SK-N-SH (cell line): Measurements from ENCODE around the gene CHKB. TPM values are rescaled to one million over a fixed set of nuclear protein-coding genes. Genes with fewer than 3 reads are reported as not detected.

Experiments used
- CTCF ChIA-PET: fragments of 300-600, 350-600 bp; formaldehyde crosslinking; extraction: SDS; loops from one replicate; lab custom pipeline; 2021; lab: Yijun Ruan, JAX
- POLR2A ChIA-PET: fragments of 350-600 bp; sonication (Branson Sonifier 250); formaldehyde crosslinking; extraction: SDS; loops from one replicate; lab custom pipeline; 2020; ENCODE audit warnings: antibody characterized with exemption, inconsistent platforms; lab: Yijun Ruan, JAX
- DNase-seq: peaks from one replicate; pipeline ENCODE4 v3.0.0; 2012
- H2AFZ ChIP-seq: fragments of 200-600 bp; sonication (generic); 2 replicates; pipeline ENCODE4 v1.8.1; 2016; ENCODE audit warnings: antibody characterized with exemption, mild to moderate bottlenecking, low read depth
- H3F3A ChIP-seq: fragments of 200-600 bp; sonication (generic); replicated peaks from 2 replicates; pipeline ENCODE3; 2016; ENCODE audit warnings: antibody characterized with exemption, mild to moderate bottlenecking; ENCODE audit not compliant: insufficient read depth
- H3K27ac ChIP-seq, 2 experiments: fragments of 200-500 bp in 1 of 2; fragments of 200-600 bp in 1 of 2; sonication (Bioruptor generic) in 1 of 2; sonication (generic), shearing (Covaris generic) in 1 of 2; 2 replicates each; pipeline versions ENCODE4 v1.5.1 to v1.6.1; 2014 to 2016; ENCODE audit warnings: low read depth in 2 of 2, inconsistent platforms in 1 of 2, low read length in 1 of 2, mild to moderate bottlenecking in 1 of 2, mixed read lengths in 1 of 2
- H3K27me3 ChIP-seq: fragments of 200-600 bp; sonication (generic), shearing (Covaris generic); 2 replicates; pipeline ENCODE4 v1.6.1; 2016; ENCODE audit warnings: mixed run types; ENCODE audit not compliant: insufficient read depth
- H3K36me3 ChIP-seq, 2 experiments: fragments of 200-500 bp in 1 of 2; fragments of 200-600 bp in 1 of 2; sonication (Bioruptor generic) in 1 of 2; sonication (generic) in 1 of 2; replicated peaks in 1 of 2; 2 replicates each; pipeline versions ENCODE3 to v1.5.1; 2014 to 2016; ENCODE audit warnings: low read length in 1 of 2, mild to moderate bottlenecking in 1 of 2; ENCODE audit not compliant: insufficient read depth in 2 of 2, control insufficient read depth in 1 of 2
- H3K4me1 ChIP-seq, 2 experiments: fragments of 200-500 bp in 1 of 2; fragments of 200-600 bp in 1 of 2; sonication (Bioruptor generic) in 1 of 2; sonication (generic), shearing (Covaris generic) in 1 of 2; 2 replicates each; pipeline versions ENCODE4 v1.5.1 to v1.6.1; 2014 to 2016; ENCODE audit warnings: low read depth in 1 of 2, low read length in 1 of 2, mixed run types in 1 of 2; ENCODE audit not compliant: insufficient read depth in 2 of 2, control insufficient read depth in 1 of 2
- H3K4me2 ChIP-seq: fragments of 200-600 bp; sonication (generic), shearing (Covaris generic); 2 replicates; pipeline ENCODE4 v1.6.1; 2017; ENCODE audit warnings: mixed run types
- H3K4me3 ChIP-seq, 2 experiments: fragments of 200-500 bp in 1 of 2; fragments of 200-600 bp in 1 of 2; sonication (Bioruptor generic) in 1 of 2; sonication (generic), shearing (Covaris generic) in 1 of 2; 2 replicates each; pipeline versions ENCODE4 v1.5.1 to v1.8.1; 2014 to 2016; ENCODE audit warnings: low read depth in 2 of 2, inconsistent platforms in 1 of 2, low read length in 1 of 2, mild to moderate bottlenecking in 1 of 2, mixed read lengths in 1 of 2, moderate library complexity in 1 of 2
- H3K79me2 ChIP-seq: fragments of 200-600 bp; sonication (generic); 2 replicates; pipeline ENCODE4 v1.8.1; 2017; ENCODE audit warnings: mild to moderate bottlenecking; ENCODE audit not compliant: insufficient read depth
- H3K9ac ChIP-seq: fragments of 200-600 bp; sonication (generic); 2 replicates; pipeline ENCODE4 v1.6.1; 2017; ENCODE audit warnings: mixed run types
- H3K9me2 ChIP-seq: fragments of 200-600 bp; sonication (generic); 2 replicates; pipeline ENCODE4 v1.6.1; 2017; ENCODE audit warnings: mixed run types
- H3K9me3 ChIP-seq: fragments of 200-600 bp; sonication (generic); 2 replicates; pipeline ENCODE4 v1.6.1; 2017; ENCODE audit warnings: mixed run types, mild to moderate bottlenecking, moderate library complexity
- H4K20me1 ChIP-seq: fragments of 200-600 bp; sonication (generic); 2 replicates; pipeline ENCODE4 v1.6.1; 2017; ENCODE audit warnings: mild to moderate bottlenecking, mixed run types; ENCODE audit not compliant: insufficient read depth
- ELF1 ChIP-seq: IDR thresholded peaks from 2 replicates; pipeline ENCODE4 v1.4.0; 2012
- EZH2phosphoT487 ChIP-seq: fragments of 200-600 bp; sonication (generic); IDR thresholded peaks from 2 replicates; pipeline ENCODE4 v1.6.1; 2017; ENCODE audit warnings: low read depth, mixed run types, mild to moderate bottlenecking, antibody characterized with exemption, moderate library complexity, borderline replicate concordance
- FOSL2 ChIP-seq: IDR thresholded peaks from 2 replicates; pipeline ENCODE4 v1.4.0; 2012; ENCODE audit warnings: low read depth, mild to moderate bottlenecking, moderate library complexity, borderline replicate concordance
- FOXM1 ChIP-seq: IDR thresholded peaks from 2 replicates; pipeline ENCODE4 v1.4.0; 2012; ENCODE audit warnings: low read depth, mild to moderate bottlenecking
- GATA2 ChIP-seq: sonication (generic); formaldehyde crosslinking; IDR thresholded peaks from 2 replicates; pipeline ENCODE4 v1.5.0; 2020; ENCODE audit warnings: mild to moderate bottlenecking, missing genetic modification reagents
- JUND ChIP-seq: IDR thresholded peaks from 2 replicates; pipeline ENCODE4 v1.4.0; 2012
- MXI1 ChIP-seq: IDR thresholded peaks from 2 replicates; pipeline ENCODE4 v1.6.1; 2012; ENCODE audit warnings: mild to moderate bottlenecking, low read depth, low read length, improper control_type of control experiment
- NFIC ChIP-seq: IDR thresholded peaks from 2 replicates; pipeline ENCODE4 v1.4.0; 2012; ENCODE audit warnings: borderline replicate concordance
- RAD21 ChIP-seq: IDR thresholded peaks from 2 replicates; pipeline ENCODE4 v1.6.1; 2012; ENCODE audit warnings: mild to moderate bottlenecking, low read length
- RFX5 ChIP-seq: IDR thresholded peaks from 2 replicates; pipeline ENCODE4 v1.6.1; 2012; ENCODE audit warnings: mild to moderate bottlenecking, improper control_type of control experiment, low read length
- RXRA ChIP-seq: IDR thresholded peaks from 2 replicates; pipeline ENCODE4 v1.4.0; 2012; ENCODE audit warnings: low read depth, mild to moderate bottlenecking, borderline replicate concordance
- SMC3 ChIP-seq: IDR thresholded peaks from 2 replicates; pipeline ENCODE4 v1.6.1; 2012; ENCODE audit warnings: low read depth, low read length, improper control_type of control experiment
- TAF1 ChIP-seq: IDR thresholded peaks from 2 replicates; pipeline ENCODE4 v1.6.1; 2012; ENCODE audit warnings: low read depth, mild to moderate bottlenecking, low read length, moderate library complexity, borderline replicate concordance
- TCF12 ChIP-seq: IDR thresholded peaks from 2 replicates; pipeline ENCODE4 v1.4.0; 2012
- TEAD4 ChIP-seq: IDR thresholded peaks from 2 replicates; pipeline ENCODE4 v1.4.0; 2012; ENCODE audit warnings: mild to moderate bottlenecking, borderline replicate concordance; ENCODE audit not compliant: insufficient read depth
- YY1 ChIP-seq: IDR thresholded peaks from 2 replicates; pipeline ENCODE4 v1.4.0; 2012; ENCODE audit warnings: low read depth, mild to moderate bottlenecking
- WGBS: methylation state at CpG from one replicate; pipeline ENCODE4 v1.1.6; 2017; ENCODE audit warnings: low lambda C conversion rate; 5-methylcytosine and 5-hydroxymethylcytosine counted together
- polyA plus RNA-seq, 3 experiments: library from polyadenylated mRNA; depleted of rRNA; stranded (reverse); fragments of >200 nt; gene quantifications; 2 replicates each; pipeline ENCODE4 v1.2.3, GENCODE V29; 2012
- TF ChIP-seq, protein P1 (sequence below): IDR thresholded peaks from 2 replicates; pipeline ENCODE4 v1.4.0; 2012; ENCODE audit warnings: low read depth, borderline replicate concordance

CHKB gene
- polyA plus RNA-seq, 1 of the 3 experiments (the other 2 are of a cell fraction): 39.6 TPM

DNA sequence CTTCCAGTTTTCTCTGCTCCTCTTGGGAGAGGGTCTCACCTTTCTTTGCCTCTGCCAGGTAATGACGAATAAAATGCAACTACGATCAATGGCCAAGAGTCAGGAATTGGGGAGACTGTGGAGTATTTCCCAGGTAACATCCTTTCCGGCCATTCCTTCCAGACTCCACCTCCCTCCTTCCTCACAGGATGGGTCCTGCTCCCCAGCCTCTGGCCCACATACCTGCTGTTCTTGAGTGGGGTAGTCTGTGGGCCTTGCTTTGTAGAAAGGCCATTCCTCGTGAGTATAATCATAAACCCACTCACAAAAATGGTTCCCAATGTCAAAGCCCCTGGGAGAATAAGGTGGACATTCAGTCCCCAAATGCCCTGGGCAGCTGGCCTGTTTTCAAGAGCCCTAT lies 2.9 kb downstream of the CHKB start:
- Histone ChIP-seq H3K9me2 (no peaks in the 10 kb centered on the region), H3K9me3 (no peaks in the 10 kb centered on the region), H4K20me1 (no peaks in the 10 kb centered on the region), H3K4me2 (no peak overlapping the region), H3K27me3 (no peaks in the 10 kb centered on the region), H3K79me2 (peaks cover 24% of the 10 kb centered on the region; the same call in 1 of the 2 replicates), H3K27ac (no peak overlapping the region), H3K9ac (no peak overlapping the region), H3K4me1 (peaks cover 0 to 14% of the 10 kb centered on the region in 2 experiments; a peak in 1 of 4 replicates), H3F3A (no peaks in the 10 kb centered on the region), H3K4me3 (no peak overlapping the region), H2AFZ (no peak overlapping the region), H3K36me3 (peaks cover 0 to 35% of the 10 kb centered on the region in 2 experiments)
- 91% methylated on average over 4 of the region's 4 CpGs for WGBS
- POLR2A ChIA-PET: no interaction called here
- CTCF ChIA-PET: interaction anchor here (9.0 kb wide), 1 partner anchor 15 kb away, joined by 73 read pairs; the partner anchor contains the start of gene SYCE3
- TF ChIP-seq, protein P1, sequence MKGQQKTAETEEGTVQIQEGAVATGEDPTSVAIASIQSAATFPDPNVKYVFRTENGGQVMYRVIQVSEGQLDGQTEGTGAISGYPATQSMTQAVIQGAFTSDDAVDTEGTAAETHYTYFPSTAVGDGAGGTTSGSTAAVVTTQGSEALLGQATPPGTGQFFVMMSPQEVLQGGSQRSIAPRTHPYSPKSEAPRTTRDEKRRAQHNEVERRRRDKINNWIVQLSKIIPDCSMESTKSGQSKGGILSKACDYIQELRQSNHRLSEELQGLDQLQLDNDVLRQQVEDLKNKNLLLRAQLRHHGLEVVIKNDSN: no peak
- TF ChIP-seq TAF1: no peak
- TF ChIP-seq TCF12: no peak
- no peak for TF ChIP-seq YY1
- no peak for TF ChIP-seq MXI1
- TF ChIP-seq RAD21: no peak
- TF ChIP-seq NFIC: no peak
- TF ChIP-seq FOSL2: no peak
- no peak for TF ChIP-seq JUND
- TF ChIP-seq EZH2phosphoT487: no peak
- no peak for TF ChIP-seq ELF1
- TF ChIP-seq RFX5: no peak
- no peak for DNase-seq

- H3K4me2 ChIP-seq: no peak overlapping the region
- no peaks in the 10 kb centered on the region for H3K27me3 ChIP-seq
- no peaks in the 10 kb centered on the region for H3K9me2 ChIP-seq
- no peak overlapping the region for H3K4me3 ChIP-seq
- H3K79me2 ChIP-seq: peaks cover 23% of the 10 kb centered on the region; the same call in 1 of the 2 replicates
- peaks cover 0 to 14% of the 10 kb centered on the region in 2 experiments; a peak in 1 of 4 replicates for H3K4me1 ChIP-seq
- CTCF ChIA-PET: interaction anchor here (0.7 to 9.0 kb wide), 4 partner anchors 14 to 62 kb away, joined by 3 to 73 read pairs (median 4); partner anchors contain the start of gene SYCE3
- WGBS: 98% methylated on average over 7 of the region's 8 CpGs
- no peaks in the 10 kb centered on the region for H4K20me1 ChIP-seq
- no peaks in the 10 kb centered on the region for H3K9me3 ChIP-seq
- H2AFZ ChIP-seq: no peak overlapping the region
- H3F3A ChIP-seq: no peaks in the 10 kb centered on the region
- H3K9ac ChIP-seq: no peak overlapping the region
- TF ChIP-seq RXRA (no peak), TCF12 (no peak), EZH2phosphoT487 (no peak), RAD21 (no peak), SMC3 (no peak), GATA2 (CRISPR knock-in tag) (no peak), FOXM1 (no peak), YY1 (no peak), TEAD4 (no peak)
- TF ChIP-seq, all 33 proteins: peak for 0
- DNase-seq: no peak
- Histone ChIP-seq H3K36me3 (peaks cover 0 to 40% of the 10 kb centered on the region in 2 experiments), H3K27ac (no peak overlapping the region)
- POLR2A ChIA-PET: interaction anchor here (0.7 to 1.2 kb wide), 2 partner anchors 13 to 28 kb away, joined by 3 to 4 read pairs; no protein-coding TSS in a partner anchor
These were observed 3.8 kb downstream of the CHKB start for GRCh38 chr22:50578776-50579310.
